ENCODE results near the gene RAD51B.

- TF ChIP-seq, protein P1, sequence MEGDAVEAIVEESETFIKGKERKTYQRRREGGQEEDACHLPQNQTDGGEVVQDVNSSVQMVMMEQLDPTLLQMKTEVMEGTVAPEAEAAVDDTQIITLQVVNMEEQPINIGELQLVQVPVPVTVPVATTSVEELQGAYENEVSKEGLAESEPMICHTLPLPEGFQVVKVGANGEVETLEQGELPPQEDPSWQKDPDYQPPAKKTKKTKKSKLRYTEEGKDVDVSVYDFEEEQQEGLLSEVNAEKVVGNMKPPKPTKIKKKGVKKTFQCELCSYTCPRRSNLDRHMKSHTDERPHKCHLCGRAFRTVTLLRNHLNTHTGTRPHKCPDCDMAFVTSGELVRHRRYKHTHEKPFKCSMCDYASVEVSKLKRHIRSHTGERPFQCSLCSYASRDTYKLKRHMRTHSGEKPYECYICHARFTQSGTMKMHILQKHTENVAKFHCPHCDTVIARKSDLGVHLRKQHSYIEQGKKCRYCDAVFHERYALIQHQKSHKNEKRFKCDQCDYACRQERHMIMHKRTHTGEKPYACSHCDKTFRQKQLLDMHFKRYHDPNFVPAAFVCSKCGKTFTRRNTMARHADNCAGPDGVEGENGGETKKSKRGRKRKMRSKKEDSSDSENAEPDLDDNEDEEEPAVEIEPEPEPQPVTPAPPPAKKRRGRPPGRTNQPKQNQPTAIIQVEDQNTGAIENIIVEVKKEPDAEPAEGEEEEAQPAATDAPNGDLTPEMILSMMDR (optimal IDR thresholded peaks at IDR 0.05 in 1 of 3, IDR thresholded peaks at IDR 0.05 in 1 of 3, conservative IDR thresholded peaks at IDR 0.05 in 1 of 3; ENCODE audit: extremely low read depth in 1 of 3, insufficient read depth in 2 of 3, low read length in 3 of 3) = no peak
- no peak for TF ChIP-seq EZH2 (IDR thresholded peaks at IDR 0.05; ENCODE audit: low read length)
Measured at GRCh38 chr14:67816326-67817002, 3.1 kb upstream of the RAD51B start, which contains the start of gene ZFYVE26.

Data from keratinocyte (primary cell).